Breast epithelium (tissue), 3 donors: ENCODE results near the gene ARCN1.

Source experiments
- CTCF ChIP-seq, 3 donors: fragments of 450-650 bp; IDR thresholded peaks; one replicate each; pipeline ENCODE4 v1.5.1; 2016 to 2017; ENCODE audit warnings: antibody characterized with exemption in 3 of 3, mild to moderate bottlenecking in 3 of 3, moderate library complexity in 3 of 3
- POLR2AphosphoS5 ChIP-seq, 3 donors: sonication (generic); formaldehyde crosslinking; IDR thresholded peaks; one replicate each; pipeline ENCODE4 v1.6.1; 2017; ENCODE audit warnings: antibody characterized with exemption in 3 of 3

GRCh38 chr11:118646393-118646792 is 74.2 kb downstream of the ARCN1 start:
- TF ChIP-seq CTCF (IDR thresholded peaks at IDR 0.05): no peak
- TF ChIP-seq POLR2AphosphoS5 (IDR thresholded peaks at IDR 0.05): no peak
